SK-N-SH treated with all-trans-retinoic acid at 6 μM for 48 hours (cell line): ENCODE data around the gene KXD1.

ENCODE experiments used
- ATAC-seq: fragments of 200-7000 bp; cut with Tn5 transposase; 3 replicates; pipeline ENCODE4 v1.9.1; 2020; ENCODE audit warnings: mild to moderate bottlenecking, moderate library complexity
- ARNTL ChIP-seq: fragments of 450-650 bp; formaldehyde crosslinking; IDR thresholded peaks from 2 replicates; pipeline ENCODE4 v1.5.0; 2020; ENCODE audit warnings: low read depth, mild to moderate bottlenecking, moderate library complexity, borderline replicate concordance
- BACH2 ChIP-seq: fragments of 250-450 bp; sonication (Bioruptor Pico); IDR thresholded peaks from 2 replicates; pipeline ENCODE4 v1.9.0; 2021; ENCODE audit warnings: mild to moderate bottlenecking, borderline replicate concordance
- CSDC2 ChIP-seq: fragments of 250-450 bp; sonication (Bioruptor Pico); IDR thresholded peaks from 2 replicates; pipeline ENCODE4 v1.5.0; 2020; ENCODE audit warnings: mild to moderate bottlenecking, moderate library complexity
- ESRRG ChIP-seq: fragments of 250-450 bp; sonication (Bioruptor Pico); IDR thresholded peaks from 2 replicates; pipeline ENCODE4 v1.6.1; 2021; ENCODE audit warnings: mild to moderate bottlenecking
- GLIS3 ChIP-seq: fragments of 250-450 bp; sonication (Bioruptor Pico); IDR thresholded peaks from 2 replicates; pipeline ENCODE4 v1.5.0; 2020; ENCODE audit warnings: mild to moderate bottlenecking, moderate library complexity
- ISL1 ChIP-seq: fragments of 250-450 bp; sonication (Bioruptor Pico); IDR thresholded peaks from 2 replicates; pipeline ENCODE4 v2.1.2; 2022; ENCODE audit warnings: mild to moderate bottlenecking, moderate library complexity
- RARB ChIP-seq: fragments of 250-450 bp; sonication (Bioruptor Pico); IDR thresholded peaks from 2 replicates; pipeline ENCODE4 v1.8.0; 2021; ENCODE audit warnings: mild to moderate bottlenecking, moderate library complexity
- SNAI2 ChIP-seq: fragments of 250-450 bp; sonication (Bioruptor Pico); IDR thresholded peaks from 2 replicates; pipeline ENCODE4 v1.5.0; 2020; ENCODE audit warnings: mild to moderate bottlenecking, moderate library complexity
- TCF4 ChIP-seq: fragments of 250-450 bp; sonication (Bioruptor Pico); IDR thresholded peaks from 2 replicates; pipeline ENCODE4 v1.8.0; 2021; ENCODE audit warnings: mild to moderate bottlenecking, moderate library complexity, borderline replicate concordance
- TOX ChIP-seq: fragments of 250-450 bp; sonication (Bioruptor Pico); IDR thresholded peaks from 2 replicates; pipeline ENCODE4 v1.8.0; 2021; ENCODE audit warnings: mild to moderate bottlenecking, moderate library complexity, borderline replicate concordance
- ZC3H10 ChIP-seq: fragments of 250-450 bp; sonication (Bioruptor Pico); IDR thresholded peaks from 2 replicates; pipeline ENCODE4 v1.5.1; 2021; ENCODE audit warnings: mild to moderate bottlenecking, moderate library complexity
- ZFP30 ChIP-seq: fragments of 450-650 bp; formaldehyde crosslinking; IDR thresholded peaks from 2 replicates; pipeline ENCODE4 v1.5.0; 2022; ENCODE audit warnings: mild to moderate bottlenecking, moderate library complexity
- ZNF565 ChIP-seq: fragments of 450-650 bp; formaldehyde crosslinking; conservative IDR thresholded peaks from 2 replicates; pipeline ENCODE4 v1.5.0; 2020; ENCODE audit warnings: low read depth, mild to moderate bottlenecking, moderate library complexity
- ZNF8 ChIP-seq: fragments of 450-650 bp; formaldehyde crosslinking; IDR thresholded peaks from 2 replicates; pipeline ENCODE4 v1.5.0; 2020; ENCODE audit warnings: mild to moderate bottlenecking, moderate library complexity
- TF ChIP-seq, protein P1 (sequence below): fragments of 250-450 bp; sonication (Bioruptor Pico); IDR thresholded peaks from 2 replicates; pipeline ENCODE4 v1.5.1; 2021; ENCODE audit warnings: mild to moderate bottlenecking, moderate library complexity
- TF ChIP-seq, protein P2 (sequence below): fragments of 250-450 bp; sonication (Bioruptor Pico); IDR thresholded peaks from 2 replicates; pipeline ENCODE4 v1.5.0; 2020; ENCODE audit warnings: mild to moderate bottlenecking, moderate library complexity
- TF ChIP-seq, protein P3 (sequence below): fragments of 250-450 bp; sonication (Bioruptor Pico); IDR thresholded peaks from 2 replicates; pipeline ENCODE4 v1.8.0; 2020; ENCODE audit warnings: mild to moderate bottlenecking, moderate library complexity, borderline replicate concordance
- TF ChIP-seq, protein P4 (sequence below): fragments of 250-450 bp; sonication (Bioruptor Pico); IDR thresholded peaks from 2 replicates; pipeline ENCODE4 v1.8.0; 2021; ENCODE audit warnings: low read depth, mild to moderate bottlenecking, moderate library complexity, borderline replicate concordance

Gene KXD1

DNA sequence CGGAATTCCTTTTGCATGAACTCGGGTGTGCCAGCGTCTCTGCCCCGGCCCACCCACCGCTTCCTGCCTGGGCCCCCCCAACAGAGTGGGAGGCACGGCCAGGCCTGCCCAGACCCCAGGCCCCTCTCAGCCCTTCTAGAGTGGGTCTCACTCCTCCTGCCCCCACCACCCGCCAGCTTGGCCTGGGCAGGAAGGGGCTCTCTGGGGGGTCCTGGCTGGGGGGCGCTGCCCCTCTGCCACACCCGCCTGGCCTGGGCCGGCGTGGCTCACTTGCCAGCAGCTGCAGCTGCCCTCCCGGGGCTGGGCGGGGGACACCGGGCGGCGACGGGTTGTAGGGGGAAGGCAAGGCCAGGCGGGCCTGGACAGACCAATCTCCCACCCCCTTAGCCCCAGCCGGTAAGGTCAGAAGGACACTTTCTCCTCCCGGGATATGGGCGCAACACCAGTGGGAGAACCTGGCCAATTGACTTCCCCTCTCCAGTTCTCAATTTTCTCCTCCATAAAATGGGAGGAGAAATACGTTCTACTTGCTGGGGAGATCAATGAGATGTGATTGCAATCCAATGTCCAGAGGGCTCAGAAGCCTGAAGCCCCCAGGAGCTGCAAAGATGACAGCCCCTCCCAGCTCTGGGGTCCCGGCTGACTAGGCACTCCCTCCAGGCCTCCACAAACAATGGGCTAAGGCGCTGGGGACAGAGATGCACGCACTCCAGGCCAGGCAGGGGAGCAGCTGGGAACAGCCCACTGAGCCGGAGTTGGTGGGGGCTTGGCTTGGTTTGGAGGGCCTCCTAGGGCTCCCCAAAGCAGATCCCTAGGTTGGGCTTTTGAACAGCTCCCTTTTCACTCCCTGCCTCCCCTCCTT lies 46.5 kb downstream of the KXD1 start:
- TF ChIP-seq BACH2 (CRISPR knock-in tag) (no peak), RARB (CRISPR knock-in tag) (no peak), SNAI2 (CRISPR knock-in tag) (no peak), GLIS3 (CRISPR knock-in tag) (no peak)
- no peak for ATAC-seq

DNA sequence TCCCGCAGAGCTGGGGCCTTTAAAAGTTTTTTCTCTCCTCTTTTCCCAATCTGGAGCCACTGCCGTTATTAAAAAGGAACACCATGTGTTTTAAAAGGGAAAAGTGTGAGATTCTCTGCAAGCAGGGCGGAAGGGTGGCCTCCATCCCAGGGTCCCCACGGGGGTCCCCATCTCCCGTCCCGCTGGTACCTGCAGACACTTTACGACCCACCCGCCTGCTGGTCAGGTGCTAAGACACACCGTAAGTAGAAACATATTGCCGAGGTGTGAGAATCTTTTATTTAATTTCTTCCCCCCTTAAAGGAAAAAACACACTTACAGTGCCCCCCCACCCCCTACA lies 47.1 kb downstream of the KXD1 start:
- ATAC-seq = no peak

DNA sequence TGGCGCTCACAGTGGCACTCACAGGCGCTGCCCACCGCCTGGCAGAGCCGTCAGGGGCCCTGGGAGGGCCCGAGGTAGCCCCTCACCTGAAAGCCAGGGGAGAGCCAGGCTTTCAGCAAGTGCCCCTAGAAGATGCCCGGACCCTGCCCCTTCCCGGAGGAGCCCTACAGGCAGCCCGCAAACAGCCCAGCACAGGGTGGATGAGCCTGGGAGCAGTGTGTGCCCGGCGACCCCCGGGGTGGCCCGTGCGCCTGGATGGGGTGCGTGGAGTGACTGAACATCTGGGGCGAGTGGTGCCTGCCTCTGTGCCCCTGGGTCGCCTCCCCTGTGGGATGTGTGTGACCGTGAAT lies 47.5 kb downstream of the KXD1 start:
- ATAC-seq = no peak
- TF ChIP-seq ZNF565 (CRISPR knock-in tag) (no peak), ESRRG (CRISPR knock-in tag) (no peak), GLIS3 (CRISPR knock-in tag) (no peak), ZC3H10 (CRISPR knock-in tag) (no peak), SNAI2 (CRISPR knock-in tag) (no peak), RARB (CRISPR knock-in tag) (no peak), ZFP30 (CRISPR knock-in tag) (no peak)
- TF ChIP-seq, protein P1, sequence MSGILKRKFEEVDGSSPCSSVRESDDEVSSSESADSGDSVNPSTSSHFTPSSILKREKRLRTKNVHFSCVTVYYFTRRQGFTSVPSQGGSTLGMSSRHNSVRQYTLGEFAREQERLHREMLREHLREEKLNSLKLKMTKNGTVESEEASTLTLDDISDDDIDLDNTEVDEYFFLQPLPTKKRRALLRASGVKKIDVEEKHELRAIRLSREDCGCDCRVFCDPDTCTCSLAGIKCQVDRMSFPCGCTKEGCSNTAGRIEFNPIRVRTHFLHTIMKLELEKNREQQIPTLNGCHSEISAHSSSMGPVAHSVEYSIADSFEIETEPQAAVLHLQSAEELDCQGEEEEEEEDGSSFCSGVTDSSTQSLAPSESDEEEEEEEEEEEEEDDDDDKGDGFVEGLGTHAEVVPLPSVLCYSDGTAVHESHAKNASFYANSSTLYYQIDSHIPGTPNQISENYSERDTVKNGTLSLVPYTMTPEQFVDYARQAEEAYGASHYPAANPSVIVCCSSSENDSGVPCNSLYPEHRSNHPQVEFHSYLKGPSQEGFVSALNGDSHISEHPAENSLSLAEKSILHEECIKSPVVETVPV (CRISPR knock-in tag) = no peak
- TF ChIP-seq, protein P2, sequence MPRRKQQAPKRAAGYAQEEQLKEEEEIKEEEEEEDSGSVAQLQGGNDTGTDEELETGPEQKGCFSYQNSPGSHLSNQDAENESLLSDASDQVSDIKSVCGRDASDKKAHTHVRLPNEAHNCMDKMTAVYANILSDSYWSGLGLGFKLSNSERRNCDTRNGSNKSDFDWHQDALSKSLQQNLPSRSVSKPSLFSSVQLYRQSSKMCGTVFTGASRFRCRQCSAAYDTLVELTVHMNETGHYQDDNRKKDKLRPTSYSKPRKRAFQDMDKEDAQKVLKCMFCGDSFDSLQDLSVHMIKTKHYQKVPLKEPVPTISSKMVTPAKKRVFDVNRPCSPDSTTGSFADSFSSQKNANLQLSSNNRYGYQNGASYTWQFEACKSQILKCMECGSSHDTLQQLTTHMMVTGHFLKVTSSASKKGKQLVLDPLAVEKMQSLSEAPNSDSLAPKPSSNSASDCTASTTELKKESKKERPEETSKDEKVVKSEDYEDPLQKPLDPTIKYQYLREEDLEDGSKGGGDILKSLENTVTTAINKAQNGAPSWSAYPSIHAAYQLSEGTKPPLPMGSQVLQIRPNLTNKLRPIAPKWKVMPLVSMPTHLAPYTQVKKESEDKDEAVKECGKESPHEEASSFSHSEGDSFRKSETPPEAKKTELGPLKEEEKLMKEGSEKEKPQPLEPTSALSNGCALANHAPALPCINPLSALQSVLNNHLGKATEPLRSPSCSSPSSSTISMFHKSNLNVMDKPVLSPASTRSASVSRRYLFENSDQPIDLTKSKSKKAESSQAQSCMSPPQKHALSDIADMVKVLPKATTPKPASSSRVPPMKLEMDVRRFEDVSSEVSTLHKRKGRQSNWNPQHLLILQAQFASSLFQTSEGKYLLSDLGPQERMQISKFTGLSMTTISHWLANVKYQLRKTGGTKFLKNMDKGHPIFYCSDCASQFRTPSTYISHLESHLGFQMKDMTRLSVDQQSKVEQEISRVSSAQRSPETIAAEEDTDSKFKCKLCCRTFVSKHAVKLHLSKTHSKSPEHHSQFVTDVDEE (CRISPR knock-in tag) = no peak

More for the DNA sequence above, 47.1 kb downstream of the KXD1 start:
- TF ChIP-seq BACH2 (CRISPR knock-in tag) = no peak
- no peak for TF ChIP-seq TOX (CRISPR knock-in tag)
- no peak for TF ChIP-seq ARNTL

DNA sequence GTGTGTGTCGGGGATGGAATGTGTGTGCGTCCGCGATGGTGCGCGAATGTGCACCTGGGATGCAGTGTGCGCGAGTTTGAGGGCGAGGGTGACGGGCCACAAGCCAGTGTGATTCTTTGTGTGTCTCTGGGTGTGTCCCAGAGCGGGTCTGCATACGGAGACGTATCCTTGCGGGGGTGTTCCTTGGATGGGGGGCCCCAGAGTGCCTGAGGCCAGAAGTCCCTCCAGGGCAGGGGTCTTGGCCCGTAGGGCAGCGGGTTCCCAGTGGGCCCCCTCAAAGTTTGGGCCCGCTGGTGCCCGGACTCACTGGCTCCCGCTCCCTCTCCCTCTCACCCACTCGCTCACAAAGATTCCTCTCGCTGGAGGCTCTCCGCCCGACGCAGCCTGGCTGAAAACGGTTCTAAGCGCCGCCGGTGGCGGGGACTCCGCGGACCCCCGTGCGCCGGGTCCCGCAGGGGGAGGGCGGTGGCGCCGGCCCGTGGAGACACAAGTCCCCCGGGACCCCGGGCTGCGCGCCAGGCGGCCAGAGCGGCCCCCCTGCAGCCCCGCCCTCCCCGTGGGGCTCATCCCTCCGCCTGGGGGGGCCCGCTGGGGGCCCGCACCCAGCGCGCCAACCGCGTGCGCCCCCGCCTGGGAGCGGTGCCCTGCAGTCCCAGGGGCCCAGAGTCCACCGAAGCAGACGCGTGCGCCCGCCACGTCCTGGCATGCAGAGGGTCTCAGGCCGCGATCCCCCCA lies 48.0 kb downstream of the KXD1 start:
- TF ChIP-seq, protein P3, sequence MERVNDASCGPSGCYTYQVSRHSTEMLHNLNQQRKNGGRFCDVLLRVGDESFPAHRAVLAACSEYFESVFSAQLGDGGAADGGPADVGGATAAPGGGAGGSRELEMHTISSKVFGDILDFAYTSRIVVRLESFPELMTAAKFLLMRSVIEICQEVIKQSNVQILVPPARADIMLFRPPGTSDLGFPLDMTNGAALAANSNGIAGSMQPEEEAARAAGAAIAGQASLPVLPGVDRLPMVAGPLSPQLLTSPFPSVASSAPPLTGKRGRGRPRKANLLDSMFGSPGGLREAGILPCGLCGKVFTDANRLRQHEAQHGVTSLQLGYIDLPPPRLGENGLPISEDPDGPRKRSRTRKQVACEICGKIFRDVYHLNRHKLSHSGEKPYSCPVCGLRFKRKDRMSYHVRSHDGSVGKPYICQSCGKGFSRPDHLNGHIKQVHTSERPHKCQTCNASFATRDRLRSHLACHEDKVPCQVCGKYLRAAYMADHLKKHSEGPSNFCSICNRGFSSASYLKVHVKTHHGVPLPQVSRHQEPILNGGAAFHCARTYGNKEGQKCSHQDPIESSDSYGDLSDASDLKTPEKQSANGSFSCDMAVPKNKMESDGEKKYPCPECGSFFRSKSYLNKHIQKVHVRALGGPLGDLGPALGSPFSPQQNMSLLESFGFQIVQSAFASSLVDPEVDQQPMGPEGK = no peak
- TF ChIP-seq RARB (CRISPR knock-in tag) = no peak
- TF ChIP-seq, protein P4, sequence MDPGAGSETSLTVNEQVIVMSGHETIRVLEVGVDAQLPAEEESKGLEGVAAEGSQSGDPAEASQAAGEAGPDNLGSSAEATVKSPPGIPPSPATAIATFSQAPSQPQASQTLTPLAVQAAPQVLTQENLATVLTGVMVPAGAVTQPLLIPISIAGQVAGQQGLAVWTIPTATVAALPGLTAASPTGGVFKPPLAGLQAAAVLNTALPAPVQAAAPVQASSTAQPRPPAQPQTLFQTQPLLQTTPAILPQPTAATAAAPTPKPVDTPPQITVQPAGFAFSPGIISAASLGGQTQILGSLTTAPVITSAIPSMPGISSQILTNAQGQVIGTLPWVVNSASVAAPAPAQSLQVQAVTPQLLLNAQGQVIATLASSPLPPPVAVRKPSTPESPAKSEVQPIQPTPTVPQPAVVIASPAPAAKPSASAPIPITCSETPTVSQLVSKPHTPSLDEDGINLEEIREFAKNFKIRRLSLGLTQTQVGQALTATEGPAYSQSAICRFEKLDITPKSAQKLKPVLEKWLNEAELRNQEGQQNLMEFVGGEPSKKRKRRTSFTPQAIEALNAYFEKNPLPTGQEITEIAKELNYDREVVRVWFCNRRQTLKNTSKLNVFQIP (CRISPR knock-in tag) = no peak
- no peak for TF ChIP-seq CSDC2 (CRISPR knock-in tag)
- no peak for TF ChIP-seq ZFP30 (CRISPR knock-in tag)
- TF ChIP-seq TCF4 (CRISPR knock-in tag) = no peak
- TF ChIP-seq BACH2 (CRISPR knock-in tag) = no peak
- no peak for TF ChIP-seq SNAI2 (CRISPR knock-in tag)
- TF ChIP-seq, protein P1 (CRISPR knock-in tag) = no peak
- TF ChIP-seq, protein P2 (CRISPR knock-in tag) = no peak
- no peak for TF ChIP-seq ISL1 (CRISPR knock-in tag)
- TF ChIP-seq TOX (CRISPR knock-in tag) = no peak
- no peak for TF ChIP-seq ZNF565 (CRISPR knock-in tag)
- TF ChIP-seq ESRRG (CRISPR knock-in tag) = no peak
- no peak for TF ChIP-seq ARNTL
- no peak for TF ChIP-seq ZC3H10 (CRISPR knock-in tag)
- TF ChIP-seq ZNF8 (CRISPR knock-in tag) = no peak
- TF ChIP-seq, all 23 proteins: peak for 0
- no peak for ATAC-seq
